Measurements from ENCODE around the gene PIP5KL1. TPM values are rescaled to one million over a fixed set of nuclear protein-coding genes. Genes with fewer than 3 reads are reported as not detected.

The PIP5KL1 gene
- total RNA-seq, 2 donors from 2014 or later: 0.20 TPM; not detected in 1

GRCh38 chr9:127915801-127916719, 14.5 kb downstream of the PIP5KL1 start:
- H3K9me3 ChIP-seq: no peaks in the 10 kb centered on the region
- H3K36me3 ChIP-seq: peaks cover 14% of the 10 kb centered on the region
- no peak for TF ChIP-seq CTCF (IDR thresholded peaks at IDR 0.05)
- H3K27ac ChIP-seq: peak overlapping the region; percentile 69 to 72
- no peaks in the 10 kb centered on the region for H3K27me3 ChIP-seq
- DNase-seq (ENCODE audit: low spot score): no peak
- peak overlapping the region; percentile 75 to 84 for H3K4me3 ChIP-seq
- peaks cover 0 to 52% of the 10 kb centered on the region in 2 donors for H3K4me1 ChIP-seq

GRCh38 chr9:127915325-127915752, 15.2 kb downstream of the PIP5KL1 start:
- Histone ChIP-seq H3K36me3 (peaks cover 14% of the 10 kb centered on the region), H3K4me1 (peaks cover 0 to 51% of the 10 kb centered on the region in 2 donors), H3K27ac (peak overlapping the region; percentile 5 to 72), H3K27me3 (no peaks in the 10 kb centered on the region), H3K9me3 (no peaks in the 10 kb centered on the region), H3K4me3 (peak overlapping the region in 1 of 2 donors; percentile 75)
- TF ChIP-seq CTCF (IDR thresholded peaks at IDR 0.05): no peak
- DNase-seq (ENCODE audit: low spot score): no peak

- TF ChIP-seq CTCF (IDR thresholded peaks at IDR 0.05): no peak
- Histone ChIP-seq H3K4me1 (peaks cover 0 to 37% of the 10 kb centered on the region in 2 donors), H3K27me3 (no peaks in the 10 kb centered on the region), H3K9me3 (no peaks in the 10 kb centered on the region), H3K36me3 (peaks cover 22% of the 10 kb centered on the region), H3K4me3 (no peak overlapping the region), H3K27ac (no peak overlapping the region)
- DNase-seq (ENCODE audit: low spot score): no peak
Measured at GRCh38 chr9:127913682-127914081, 16.9 kb downstream of the PIP5KL1 start.

- DNase-seq (ENCODE audit: low spot score): no peak
- Histone ChIP-seq H3K27me3 (no peaks in the 10 kb centered on the region), H3K4me1 (peaks cover 0 to 29% of the 10 kb centered on the region in 2 donors), H3K4me3 (no peak overlapping the region), H3K9me3 (no peaks in the 10 kb centered on the region), H3K36me3 (peaks cover 30% of the 10 kb centered on the region), H3K27ac (no peak overlapping the region)
- no peak for TF ChIP-seq CTCF (IDR thresholded peaks at IDR 0.05)
Measured at GRCh38 chr9:127912882-127913281, 17.7 kb downstream of the PIP5KL1 start.

- Histone ChIP-seq H3K9me3 (no peaks in the 10 kb centered on the region), H3K27me3 (no peaks in the 10 kb centered on the region), H3K36me3 (peaks cover 33% of the 10 kb centered on the region), H3K4me3 (no peak overlapping the region), H3K27ac (no peak overlapping the region), H3K4me1 (peaks cover 0 to 24% of the 10 kb centered on the region in 2 donors)
- no peak for DNase-seq (ENCODE audit: low spot score)
- TF ChIP-seq CTCF (IDR thresholded peaks at IDR 0.05): no peak
Measured at GRCh38 chr9:127912296-127912695, 18.3 kb downstream of the PIP5KL1 start.
